Activated CD8-positive, alpha-beta memory T cell treated with anti-CD3 and anti-CD28 coated beads, Interleukin-2, amount 50 U/mL, for 24 hours (primary cell): ENCODE results near the gene IGFALS.
A peak's percentile ranks its signal among the peaks of the same experiment; 100 is the strongest.

Experiments used
- DNase-seq: peaks from one replicate; pipeline ENCODE4 v3.0.0-alpha.2; 2020; ENCODE audit errors: extremely low read depth

IGFALS gene

GRCh38 chr16:1793578-1794220, at the start of gene IGFALS:
Gene IGFALS, minus strand, starts transcription at chr16:1793705. Its CDS starts 53 bp downstream, at chr16:1793652.
- no peak for DNase-seq

GRCh38 chr16:1839554-1839953, 46.0 kb upstream of the IGFALS start:
- no peak for DNase-seq

DNA sequence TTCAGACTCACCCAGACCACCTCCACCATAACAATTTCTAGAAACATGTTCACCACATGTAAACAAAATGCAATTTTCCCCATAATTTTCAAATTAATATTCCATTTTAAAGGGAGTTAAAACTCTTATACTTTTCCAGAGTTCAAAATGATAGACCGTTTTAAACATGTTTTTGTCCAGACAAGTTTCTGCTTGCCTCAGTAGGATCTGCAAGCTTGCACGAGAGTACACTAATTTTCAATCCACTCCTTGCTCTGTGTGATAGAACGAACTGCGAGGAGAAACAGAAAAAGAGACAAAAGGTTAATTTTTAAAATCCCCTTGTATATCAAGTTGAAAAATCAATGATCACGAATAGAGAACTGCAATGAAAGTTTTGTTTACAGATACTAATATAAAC, 40.6 kb upstream of the IGFALS start:
- no peak for DNase-seq

GRCh38 chr16:1832838-1833454, 39.4 kb upstream of the IGFALS start:
- no peak for DNase-seq

- DNase-seq: no peak
These were observed 37.9 kb upstream of the IGFALS start for GRCh38 chr16:1831186-1832075.

GRCh38 chr16:1830213-1830612, 36.7 kb upstream of the IGFALS start:
- DNase-seq: no peak

DNA sequence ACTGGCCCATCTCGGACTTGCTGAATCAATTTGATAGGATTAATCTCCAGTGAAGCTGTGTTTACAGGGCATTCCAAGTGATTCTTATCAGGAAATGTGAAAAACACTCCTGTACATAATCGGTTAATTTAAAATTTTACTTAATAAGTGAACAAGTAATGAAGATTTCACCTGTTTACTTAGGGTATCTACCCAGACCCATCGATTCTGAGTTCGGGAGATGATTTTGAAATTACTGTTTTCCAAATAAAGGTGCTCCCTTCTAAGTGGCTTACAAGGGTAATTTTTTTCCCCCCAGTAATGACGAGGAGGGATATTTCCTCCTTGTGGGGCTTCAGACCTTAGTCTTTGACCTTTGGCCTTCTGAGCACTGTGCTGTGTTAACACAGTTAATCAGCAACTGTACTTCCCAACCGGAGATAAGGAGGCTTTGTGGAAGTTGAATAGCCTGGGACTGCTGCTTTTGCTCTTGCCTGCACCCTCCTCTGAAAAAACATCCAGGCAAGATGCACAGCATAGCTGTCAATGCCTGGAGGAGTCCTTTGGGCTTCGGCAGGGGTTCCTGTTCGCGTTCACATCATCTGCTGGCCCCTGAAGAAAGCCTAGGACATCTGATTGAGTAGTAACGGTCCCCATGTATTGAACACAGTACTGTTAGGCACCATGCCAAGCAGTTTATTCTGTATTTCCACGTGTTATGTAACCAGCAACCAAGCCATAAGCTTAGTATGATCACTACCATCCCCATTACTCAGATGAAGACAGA, 35.3 kb upstream of the IGFALS start:
- DNase-seq: no peak

GRCh38 chr16:1826691-1827573, 33.4 kb upstream of the IGFALS start, which contains the start of the genes FAHD1 and HAGH:
Gene FAHD1, plus strand, starts transcription at chr16:1827206. Its CDS starts 33 bp downstream, at chr16:1827239.
Gene HAGH, minus strand, starts transcription at chr16:1826825. Its CDS starts 38 bp downstream, at chr16:1826787.
- peak; percentile 72 for DNase-seq

DNA sequence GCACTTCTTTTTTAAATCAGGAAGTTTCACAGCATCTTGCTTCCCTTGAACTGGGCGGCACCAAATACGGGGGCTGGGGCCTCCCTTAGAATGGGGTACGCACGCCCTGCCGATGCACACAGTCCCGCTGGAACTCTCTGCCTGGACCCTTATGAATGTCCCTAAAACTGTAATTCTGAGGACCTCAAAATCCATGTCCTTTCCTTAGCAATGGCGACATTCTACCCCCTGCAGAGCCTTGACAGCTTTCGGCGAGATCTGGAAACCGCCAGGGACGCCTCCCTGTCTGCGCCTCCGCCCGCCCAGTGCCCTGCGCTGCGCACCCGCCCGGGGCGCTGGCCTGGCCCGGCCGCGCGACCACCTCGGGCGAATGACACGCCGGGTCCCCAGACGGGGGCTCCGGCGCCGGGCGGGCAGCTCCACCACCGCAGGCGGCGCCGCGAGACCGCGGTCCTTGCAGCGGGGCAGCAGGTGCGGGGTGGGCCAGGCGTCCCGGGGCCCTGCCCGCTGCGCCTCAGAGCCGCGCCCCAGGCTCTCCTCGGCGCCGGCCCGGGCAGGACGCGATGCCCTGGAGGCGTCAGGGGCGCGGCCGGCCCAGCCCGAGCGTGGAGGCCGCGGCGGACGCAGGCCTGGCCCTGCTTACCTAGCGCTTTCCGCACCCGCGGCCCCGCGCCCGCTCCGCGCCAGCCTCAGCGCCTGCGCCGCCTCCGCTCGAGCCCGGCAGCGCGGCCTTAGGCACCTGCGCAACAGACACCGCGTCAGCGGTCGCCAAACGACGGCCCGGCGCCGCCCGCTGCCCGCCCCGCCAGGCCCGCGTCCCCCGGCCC, 32.6 kb upstream of the IGFALS start:
- DNase-seq: peak; percentile 27

DNA sequence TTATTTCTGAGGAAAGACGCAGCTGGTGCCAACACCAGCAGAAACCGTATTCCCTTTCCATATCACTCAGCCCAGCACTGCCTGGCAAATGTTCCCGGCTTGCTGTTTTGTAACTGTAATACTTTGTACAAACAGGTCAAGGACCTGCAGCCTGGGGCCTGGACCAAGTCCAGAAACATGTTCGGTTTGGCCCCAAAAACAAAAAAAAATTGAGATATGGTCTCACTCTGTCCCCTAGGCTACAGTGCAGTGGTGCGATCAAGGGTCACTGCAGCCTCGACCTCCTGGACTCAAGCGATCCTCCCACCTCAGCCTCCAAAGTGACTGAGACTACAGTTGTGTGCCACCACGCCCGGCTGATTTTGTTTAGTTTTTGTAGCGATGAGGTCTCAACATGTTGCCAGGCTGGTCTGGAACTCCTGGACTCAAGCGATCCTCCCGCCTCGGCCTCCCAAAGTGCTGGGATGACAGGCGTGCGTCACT, 31.9 kb upstream of the IGFALS start:
- DNase-seq: no peak

DNA sequence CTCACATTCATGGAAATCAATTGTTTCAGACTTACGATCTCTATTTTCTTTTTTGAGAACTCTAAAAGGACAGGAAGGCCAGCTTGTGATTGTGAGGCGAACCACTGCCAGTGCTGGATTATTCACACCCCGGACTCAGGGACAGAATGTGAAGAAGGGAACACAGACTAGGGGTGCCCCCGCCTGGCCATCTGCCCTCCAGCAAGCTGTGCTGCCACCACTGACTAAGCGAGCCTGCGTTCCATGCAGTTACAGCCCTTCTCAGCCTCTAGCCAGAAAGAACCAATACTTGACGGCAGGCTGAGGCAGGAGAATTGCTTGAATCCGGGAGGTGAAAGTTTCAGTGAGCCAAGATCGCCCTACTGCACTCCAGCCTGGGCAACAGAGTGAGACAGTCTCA, 30.3 kb upstream of the IGFALS start:
- no peak for DNase-seq

- DNase-seq: no peak
These were observed 29.3 kb upstream of the IGFALS start for GRCh38 chr16:1822801-1823200.

DNA sequence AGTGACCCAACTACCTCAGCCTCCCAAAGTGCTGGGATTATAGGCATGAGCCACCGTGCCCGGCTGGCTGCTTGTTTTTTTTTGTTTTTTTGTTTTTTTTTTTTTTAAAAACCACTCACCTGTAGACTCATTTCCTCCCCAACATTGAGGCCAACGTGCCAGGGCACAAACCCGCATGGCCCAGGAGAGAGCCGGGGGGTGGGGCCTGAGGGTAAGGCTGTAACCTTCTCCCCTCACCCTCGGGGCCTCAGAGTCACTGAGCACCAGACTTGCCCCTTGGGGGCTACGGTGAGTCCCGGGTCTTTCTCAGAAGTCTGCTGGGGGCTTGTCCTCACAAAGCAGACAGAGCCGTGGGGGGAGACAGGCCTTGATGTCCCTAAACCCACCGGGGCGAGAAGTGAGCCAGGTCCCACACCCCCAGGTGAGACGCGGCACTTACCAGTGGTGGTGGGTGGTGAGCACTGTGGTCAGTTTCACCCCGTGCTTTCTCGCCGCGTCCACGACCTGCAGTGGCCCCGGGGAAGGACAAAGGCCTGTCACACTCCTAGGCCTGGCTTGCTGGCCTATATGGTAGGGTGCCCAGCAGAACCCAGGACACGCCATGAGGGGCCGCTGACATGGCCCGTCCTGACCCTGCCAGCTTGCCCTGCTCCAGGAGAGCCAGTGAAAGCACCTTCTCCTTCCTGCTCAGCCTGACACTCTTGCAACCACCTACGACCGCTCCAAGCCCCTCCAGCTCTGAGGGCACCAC, 28.5 kb upstream of the IGFALS start:
- DNase-seq: no peak

- no peak for DNase-seq
These were observed 27.4 kb upstream of the IGFALS start for GRCh38 chr16:1820946-1821290.

GRCh38 chr16:1820096-1820945, 26.8 kb upstream of the IGFALS start:
- DNase-seq: no peak

- no peak for DNase-seq
These were observed 26.1 kb upstream of the IGFALS start for GRCh38 chr16:1819611-1820010.

DNA sequence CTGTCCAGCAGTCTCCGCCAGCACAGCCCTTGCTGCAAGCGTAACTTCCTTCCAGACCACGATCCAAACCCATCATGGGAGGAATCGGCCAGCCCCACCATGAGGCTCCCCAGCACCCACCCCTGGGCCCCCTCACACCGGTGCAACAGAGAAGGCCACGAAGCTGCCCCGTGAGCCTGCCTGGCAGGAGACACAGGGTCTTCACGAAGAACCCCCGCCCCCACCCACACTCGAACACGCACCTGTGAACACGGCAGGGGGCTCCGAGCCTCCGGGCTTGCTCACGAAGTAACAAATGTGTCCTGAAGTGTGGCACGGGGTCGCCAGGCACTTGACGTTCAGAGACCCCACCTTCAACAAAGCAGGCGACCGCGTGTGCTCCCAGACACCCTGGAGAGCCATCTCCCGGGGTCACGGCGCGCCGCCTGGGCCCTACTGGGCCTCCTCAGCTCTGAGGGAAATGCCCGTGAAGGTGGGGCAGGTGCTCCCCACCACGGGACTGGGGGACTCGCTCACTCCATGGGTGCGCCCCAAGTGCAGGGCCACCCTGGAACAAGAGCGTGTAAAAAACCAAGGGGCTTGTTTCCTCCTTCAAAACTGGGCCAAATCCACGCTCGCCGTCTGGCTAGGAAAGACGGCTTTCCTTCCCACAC, 25.5 kb upstream of the IGFALS start:
- no peak for DNase-seq
